ENCODE data around the gene SZT2. TPM values are rescaled to one million over a fixed set of nuclear protein-coding genes. Genes with fewer than 3 reads are reported as not detected.

Gene SZT2
- total RNA-seq, 1 donor, result 35.4 TPM

DNA sequence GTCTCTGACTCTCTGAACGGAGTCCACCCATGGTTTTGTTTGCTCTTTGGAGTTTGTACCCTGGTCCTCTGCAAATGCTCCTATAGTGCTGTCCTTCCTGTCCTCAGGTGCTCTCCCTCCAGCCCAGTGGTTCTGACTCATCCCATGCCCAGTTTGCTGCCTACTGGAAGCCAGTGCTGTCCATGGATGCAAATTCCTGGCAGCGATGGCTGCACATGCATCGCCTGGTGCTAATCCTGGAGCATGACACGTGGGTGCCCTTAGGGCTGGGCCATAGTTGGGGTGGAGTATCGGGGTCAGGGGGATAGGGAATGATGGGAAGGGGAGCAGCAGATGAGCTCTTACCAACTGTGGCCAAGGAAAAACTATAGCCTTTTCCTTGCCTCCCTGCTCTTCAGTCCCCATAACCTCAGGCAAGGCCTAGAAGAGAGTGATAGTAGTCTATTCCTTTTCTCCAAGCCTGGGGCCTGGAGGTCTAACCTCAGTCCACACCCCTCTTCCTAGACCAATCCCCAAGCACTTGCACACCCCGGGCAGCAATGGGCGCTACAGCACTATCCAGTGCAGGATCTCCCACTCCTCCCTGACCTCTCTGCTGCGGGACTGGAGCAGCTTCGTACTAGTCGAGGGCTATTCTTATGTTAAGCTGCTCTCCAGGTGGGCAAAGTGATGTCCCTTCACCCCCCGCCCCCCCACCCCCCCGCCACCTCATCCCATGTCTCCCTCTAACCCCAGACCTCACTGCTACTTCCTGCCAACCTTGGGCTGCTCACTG is 32.5 kb downstream of the SZT2 start:
- no peak overlapping the region for H3K4me3 ChIP-seq (ENCODE audit: low read depth, low read length)
- no peak for TF ChIP-seq CTCF (IDR thresholded peaks at IDR 0.05; ENCODE audit: insufficient read depth, low read length)
- DNase-seq (ENCODE audit: low read depth), result no peak

GRCh38 chr1:43422995-43423671 is 33.4 kb downstream of the SZT2 start:
- DNase-seq (ENCODE audit: low read depth), result no peak
- H3K4me3 ChIP-seq (ENCODE audit: low read depth, low read length), result no peak overlapping the region
- TF ChIP-seq CTCF (IDR thresholded peaks at IDR 0.05; ENCODE audit: insufficient read depth, low read length), result no peak

- no peak for DNase-seq (ENCODE audit: low read depth)
- TF ChIP-seq CTCF (IDR thresholded peaks at IDR 0.05; ENCODE audit: insufficient read depth, low read length), result no peak
Observed at GRCh38 chr1:43423672-43424550, 34.2 kb downstream of the SZT2 start.

GRCh38 chr1:43425045-43425444 is 35.3 kb downstream of the SZT2 start:
- no peak for TF ChIP-seq CTCF (IDR thresholded peaks at IDR 0.05; ENCODE audit: insufficient read depth, low read length)
- no peak for DNase-seq (ENCODE audit: low read depth)

More at GRCh38 chr1:43423672-43424550, 34.2 kb downstream of the SZT2 start:
- no peak overlapping the region for H3K4me3 ChIP-seq (ENCODE audit: low read depth, low read length)

DNA sequence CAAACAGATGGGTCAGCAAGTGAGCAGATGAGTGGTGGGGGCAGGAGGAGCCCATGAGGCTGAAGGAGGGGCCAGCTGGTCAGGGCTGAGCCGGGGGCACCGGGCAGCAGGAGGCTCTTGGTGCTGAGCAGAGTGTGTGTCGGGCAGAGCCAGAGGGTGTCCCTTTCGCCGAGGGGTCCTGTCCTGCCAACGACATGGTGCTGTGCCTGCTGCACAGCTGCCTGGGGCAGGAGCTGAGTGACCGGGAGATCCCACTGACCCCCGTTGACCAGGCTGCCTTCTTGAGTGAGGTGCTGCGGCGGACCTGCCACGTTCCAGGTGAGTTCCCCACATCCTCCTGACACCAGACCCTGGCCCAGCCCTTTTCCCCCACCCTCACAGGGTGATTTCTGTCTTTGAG is 36.5 kb downstream of the SZT2 start:
- DNase-seq (ENCODE audit: low read depth), result no peak
- no peak overlapping the region for H3K4me3 ChIP-seq (ENCODE audit: low read depth, low read length)
- TF ChIP-seq CTCF (IDR thresholded peaks at IDR 0.05; ENCODE audit: insufficient read depth, low read length), result no peak

More at GRCh38 chr1:43425045-43425444, 35.3 kb downstream of the SZT2 start:
- no peak overlapping the region for H3K4me3 ChIP-seq (ENCODE audit: low read depth, low read length)

GRCh38 chr1:43427524-43427923 is 37.8 kb downstream of the SZT2 start:
- DNase-seq (ENCODE audit: low read depth), result no peak
- TF ChIP-seq CTCF (IDR thresholded peaks at IDR 0.05; ENCODE audit: insufficient read depth, low read length), result no peak
- H3K4me3 ChIP-seq (ENCODE audit: low read depth, low read length), result no peak overlapping the region

Data from fibroblast of the aortic adventitia (primary cell).